Common myeloid progenitor, CD34-positive (primary cell): ENCODE measurements around the gene CHST6.
"Not testable (repeated sequence)": the region's sequence is repeated elsewhere in the genome, so short reads cannot be mapped to it uniquely, and the experiment has no call there.

Experiments used
- CTCF ChIA-PET: fragments of 350-600 bp; sonication (Branson Sonifier 250); formaldehyde crosslinking; loops from one replicate; lab custom pipeline; 2021; ENCODE audit warnings: antibody characterized with exemption; lab: Charles Lee
- POLR2A ChIA-PET: fragments of 350-600 bp; sonication (Branson Sonifier 250); formaldehyde crosslinking; loops from one replicate; lab custom pipeline; 2021; ENCODE audit warnings: antibody characterized with exemption; lab: Charles Lee
- DNase-seq, 3 donors: peaks; one replicate each; pipeline versions ENCODE4 v3.0.0 to v3.0.0-alpha.2; 2013
- H3K27ac ChIP-seq, 2 experiments: 1 replicate in 1 of 2; 2 replicates in 1 of 2; pipeline ENCODE4 v1.7.0; 2013; ENCODE audit warnings: inconsistent platforms in 2 of 2, low read length in 2 of 2, mild to moderate bottlenecking in 2 of 2, low read depth in 1 of 2, moderate library complexity in 1 of 2; ENCODE audit not compliant: severe bottlenecking in 2 of 2, insufficient read depth in 1 of 2, poor library complexity in 1 of 2
- H3K27me3 ChIP-seq, 5 experiments: replicated peaks in 2 of 5; 1 replicate in 3 of 5; 2 replicates in 2 of 5; pipeline versions ENCODE4 v1.6.1 to v1.7.0; 2013; ENCODE audit warnings: low read length in 4 of 5, mild to moderate bottlenecking in 2 of 5, moderate library complexity in 2 of 5, inconsistent platforms in 1 of 5; ENCODE audit not compliant: insufficient read depth in 5 of 5, control insufficient read depth in 4 of 5
- H3K36me3 ChIP-seq, 4 experiments: 1 replicate in 2 of 4; 2 replicates in 2 of 4; pipeline versions ENCODE4 v1.6.1 to v1.7.0; 2013; ENCODE audit warnings: low read length in 3 of 4, control low read depth in 1 of 4, mild to moderate bottlenecking in 1 of 4; ENCODE audit not compliant: control insufficient read depth in 4 of 4, insufficient read depth in 4 of 4
- H3K4me1 ChIP-seq, 4 experiments: 1 replicate in 3 of 4; 2 replicates in 1 of 4; pipeline versions ENCODE4 v1.6.1 to v1.7.1; 2013; ENCODE audit warnings: low read length in 3 of 4, mild to moderate bottlenecking in 3 of 4, control low read depth in 1 of 4, inconsistent platforms in 1 of 4, moderate library complexity in 1 of 4; ENCODE audit not compliant: control insufficient read depth in 4 of 4, insufficient read depth in 4 of 4; ENCODE audit errors: control extremely low read depth in 1 of 4
- H3K4me3 ChIP-seq, 7 experiments: 1 replicate in 4 of 7; 2 replicates in 3 of 7; pipeline versions ENCODE4 v1.5.1 to v1.7.0; 2013; ENCODE audit warnings: mild to moderate bottlenecking in 7 of 7, low read length in 6 of 7, moderate library complexity in 6 of 7, inconsistent platforms in 2 of 7, low read depth in 2 of 7, control low read depth in 1 of 7; ENCODE audit not compliant: insufficient read depth in 4 of 7, control insufficient read depth in 1 of 7; ENCODE audit errors: extremely low read depth in 1 of 7
- H3K9me3 ChIP-seq, 5 experiments: 1 replicate in 4 of 5; 2 replicates in 1 of 5; pipeline versions ENCODE4 v1.6.1 to v1.7.1; 2013; ENCODE audit warnings: low read length in 4 of 5, mild to moderate bottlenecking in 2 of 5, inconsistent platforms in 1 of 5, low read depth in 1 of 5, moderate library complexity in 1 of 5; ENCODE audit not compliant: control insufficient read depth in 4 of 5, insufficient read depth in 2 of 5; ENCODE audit errors: control extremely low read depth in 1 of 5
- WGBS: methylation state at CpG from one replicate; pipeline ENCODE4 v1.1.5; 2013; ENCODE audit not compliant: insufficient coverage; 5-methylcytosine and 5-hydroxymethylcytosine counted together

CHST6 gene

GRCh38 chr16:75464122-75464918 lies 30.9 kb downstream of the CHST6 start, which contains the start of gene TMEM170A:
Gene TMEM170A (minus strand): TSS chr16:75464689. CDS start chr16:75464600, 89 bp downstream.
- H3K27me3 ChIP-seq: no peaks in the 10 kb centered on the region
- peak within 1 kb of the TSS; percentile 74 to 90 for H3K27ac ChIP-seq
- peak within 1 kb of the TSS; percentile 80 to 95 (median 85) for H3K4me3 ChIP-seq
- peak; percentile 98 to 99 (median 99) for DNase-seq
- CTCF ChIA-PET: interaction anchor here (0.7 to 2.3 kb wide), 14 partner anchors 8 to 184 kb away, joined by 3 to 11 read pairs (median 6); partner anchors contain the start of genes CFDP1, TERF2IP and TMEM231
- peaks cover 0 to 7% (median 0%) of the 10 kb centered on the region in 4 experiments for H3K36me3 ChIP-seq
- under 1% methylated on average over 77 of the region's 89 CpGs for WGBS
- H3K4me1 ChIP-seq: peaks cover 4 to 13% (median 9%) of the 10 kb centered on the region in 4 experiments
- no peaks in the 10 kb centered on the region for H3K9me3 ChIP-seq
- POLR2A ChIA-PET: interaction anchor here (1.0 to 1.1 kb wide), 2 partner anchors 9 to 20 kb away, joined by 3 to 4 read pairs; no protein-coding TSS in a partner anchor

DNA sequence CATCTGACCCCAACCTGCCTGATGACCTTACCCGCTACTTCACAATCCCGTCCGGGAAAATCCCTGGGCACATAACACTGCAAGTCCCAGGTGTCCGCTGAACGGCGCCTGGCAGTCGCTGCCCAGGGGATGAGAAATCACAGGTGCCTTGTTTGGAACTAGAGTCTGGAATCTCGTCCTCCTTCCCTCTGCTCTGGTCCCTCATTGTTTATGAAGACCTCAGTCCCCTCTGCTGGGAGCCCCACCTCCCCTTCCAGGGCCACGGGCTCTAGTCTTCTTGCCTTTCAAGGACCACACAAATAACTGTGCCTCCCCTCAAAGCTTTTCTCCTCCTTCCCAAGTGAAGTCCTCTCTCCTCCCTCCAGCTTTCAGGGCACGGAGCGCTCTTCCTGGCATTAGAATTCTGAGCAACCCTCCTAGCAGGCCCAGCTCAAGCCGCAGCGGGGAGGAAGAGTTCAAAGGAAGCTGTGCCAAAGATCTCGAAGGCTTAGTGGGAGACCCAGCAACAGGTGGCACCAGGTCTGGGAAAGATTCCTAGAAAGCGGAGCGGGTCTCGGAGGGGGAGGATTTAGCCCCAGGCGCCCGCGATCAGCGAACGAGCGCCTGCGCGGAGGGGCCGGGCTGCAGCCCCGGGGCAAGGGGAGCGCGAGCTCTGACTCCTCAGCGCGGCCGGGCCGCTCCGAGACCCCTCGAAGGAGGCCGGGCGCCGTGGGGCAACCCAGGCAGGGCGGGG lies 31.7 kb downstream of the CHST6 start:
- ChIA-PET CTCF (interaction anchor here (0.7 to 2.3 kb wide), 7 partner anchors 9 to 185 kb away, joined by 3 to 10 read pairs (median 3); partner anchors contain the start of gene TERF2IP), POLR2A (interaction anchor here (1.0 to 1.1 kb wide), 2 partner anchors 8 to 19 kb away, joined by 3 to 4 read pairs; no protein-coding TSS in a partner anchor)
- not testable (repeated sequence) for H3K27me3 ChIP-seq, H3K36me3 ChIP-seq, H3K9me3 ChIP-seq, DNase-seq
- Histone ChIP-seq H3K27ac (peak overlapping the region; percentile 74 to 90), H3K4me3 (peak overlapping the region; percentile 80 to 95 (median 85)), H3K4me1 (peaks cover 4 to 13% (median 9%) of the 10 kb centered on the region in 4 experiments)
- under 1% methylated on average over 27 of the region's 39 CpGs for whole genome bisulfite sequencing

DNA sequence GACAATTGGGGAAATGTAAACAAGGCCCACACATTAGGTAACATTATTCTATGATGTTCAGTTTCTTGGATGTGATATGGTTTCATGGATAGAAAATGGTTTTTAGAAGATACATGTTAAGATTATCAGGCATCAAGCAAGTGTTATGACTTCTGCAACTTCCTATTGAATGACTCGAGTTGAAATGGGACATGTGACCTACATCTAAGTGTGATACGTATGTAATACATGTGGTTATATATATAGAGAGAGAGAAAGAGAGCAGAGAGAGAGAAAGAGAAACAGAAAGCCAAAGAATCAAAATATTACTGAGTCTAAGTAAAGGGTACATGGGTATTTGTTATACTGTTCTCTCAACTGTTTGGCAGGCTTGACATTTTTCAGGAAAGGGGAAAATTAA lies 32.4 kb downstream of the CHST6 start:
- Histone ChIP-seq H3K27ac (no peak overlapping the region), H3K4me1 (peaks cover 4 to 13% (median 9%) of the 10 kb centered on the region in 4 experiments), H3K9me3 (no peaks in the 10 kb centered on the region), H3K27me3 (no peaks in the 10 kb centered on the region), H3K36me3 (peaks cover 0 to 9% (median 0%) of the 10 kb centered on the region in 4 experiments), H3K4me3 (peak overlapping the region in 5 of 7 experiments; percentile 6 to 90 (median 81))
- peak in 2 of 3 donors; percentile 65 to 77 for DNase-seq
- ChIA-PET POLR2A (no interaction called here), CTCF (interaction anchor here (1.0 to 1.4 kb wide), 2 partner anchors 8 to 35 kb away, joined by 3 read pairs; no protein-coding TSS in a partner anchor)
- 0% methylated on average over 1 of the region's 2 CpGs for WGBS

DNA sequence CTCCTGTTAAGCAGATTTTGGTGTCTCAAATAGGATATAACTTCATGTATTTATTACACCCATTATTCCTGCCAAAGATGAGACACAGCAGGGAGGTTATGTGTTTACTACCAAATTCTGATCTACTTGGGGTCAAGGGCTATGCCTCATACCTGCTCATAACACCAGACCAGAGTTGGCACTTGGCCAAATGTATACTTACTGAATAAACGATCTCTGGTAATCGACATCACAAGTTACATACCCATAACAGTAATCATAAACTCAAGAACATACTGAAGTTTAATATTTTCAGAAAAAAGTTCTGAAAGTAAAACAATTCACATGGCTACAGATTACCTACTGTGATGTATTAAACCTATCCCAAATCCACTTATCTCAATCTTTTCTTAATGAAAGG lies 33.7 kb downstream of the CHST6 start:
- H3K4me3 ChIP-seq: no peak overlapping the region
- POLR2A ChIA-PET: no interaction called here
- WGBS: no CpG with 5 or more reads among the region's 2 CpGs
- no peaks in the 10 kb centered on the region for H3K27me3 ChIP-seq
- no peak for DNase-seq
- H3K36me3 ChIP-seq: peaks cover 0 to 9% (median 0%) of the 10 kb centered on the region in 4 experiments
- H3K4me1 ChIP-seq: peaks cover 4 to 13% (median 9%) of the 10 kb centered on the region in 4 experiments
- no peaks in the 10 kb centered on the region for H3K9me3 ChIP-seq
- CTCF ChIA-PET: no interaction called here
- H3K27ac ChIP-seq: no peak overlapping the region

DNA sequence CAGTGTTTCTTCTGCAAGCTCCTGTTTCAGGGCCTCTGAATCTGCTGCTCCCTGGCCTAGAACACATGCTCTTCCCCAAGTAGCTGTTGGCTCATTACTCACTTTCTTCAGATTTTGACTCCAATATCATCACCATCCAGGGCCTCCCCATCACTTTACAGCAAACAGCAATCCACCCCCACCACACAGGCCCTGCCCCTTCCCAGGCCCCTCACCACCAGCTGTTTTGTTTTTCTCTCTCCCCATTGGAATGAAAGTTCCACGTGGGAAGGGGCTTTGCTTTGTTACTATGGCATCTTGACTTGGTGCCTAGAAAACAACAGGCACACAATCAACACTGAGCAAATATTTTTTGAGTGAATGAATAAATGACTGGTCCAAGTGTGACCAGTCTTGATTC lies 34.8 kb downstream of the CHST6 start:
- DNase-seq: no peak
- no peak overlapping the region for H3K27ac ChIP-seq

GRCh38 chr16:75459691-75460090 lies 35.5 kb downstream of the CHST6 start:
- peaks cover 4 to 13% (median 9%) of the 10 kb centered on the region in 4 experiments for H3K4me1 ChIP-seq
- H3K9me3 ChIP-seq: no peaks in the 10 kb centered on the region
- peaks cover 0 to 9% (median 0%) of the 10 kb centered on the region in 4 experiments for H3K36me3 ChIP-seq
- H3K4me3 ChIP-seq: no peak overlapping the region
- POLR2A ChIA-PET: no interaction called here
- CTCF ChIA-PET: no interaction called here
- WGBS: 100% methylated on average over 3 of the region's 4 CpGs
- no peak overlapping the region for H3K27ac ChIP-seq
- H3K27me3 ChIP-seq: no peaks in the 10 kb centered on the region
- no peak for DNase-seq

More for the DNA sequence above, 34.8 kb downstream of the CHST6 start:
- Histone ChIP-seq H3K9me3 (no peaks in the 10 kb centered on the region), H3K27me3 (no peaks in the 10 kb centered on the region), H3K4me1 (peaks cover 4 to 13% (median 9%) of the 10 kb centered on the region in 4 experiments), H3K4me3 (no peak overlapping the region), H3K36me3 (peaks cover 0 to 9% (median 0%) of the 10 kb centered on the region in 4 experiments)
- POLR2A ChIA-PET: no interaction called here
- CTCF ChIA-PET: no interaction called here
- no CpG with 5 or more reads among the region's 1 CpG for WGBS
